Measurements from ENCODE around the gene SCTR.

- TF ChIP-seq EP300 (IDR thresholded peaks at IDR 0.05) (no peak), POLR2A (IDR thresholded peaks at IDR 0.05) (no peak), CTCF (IDR thresholded peaks at IDR 0.05) (no peak), POLR2AphosphoS5 (IDR thresholded peaks at IDR 0.05) (no peak)
Observed at GRCh38 chr2:119478978-119479295, 45.3 kb downstream of the SCTR start.
